T-cell (primary cell): Measurements from ENCODE around the gene NIT2. TPM values are rescaled to one million over a fixed set of nuclear protein-coding genes. Genes with fewer than 3 reads are reported as not detected.

Experiments
- ATAC-seq, 4 experiments: fragments of 200-7000 bp in 3 of 4; fragments of 150-1000 bp in 1 of 4; cut with Tn5 transposase; replicated peaks in 1 of 4; 1 replicate in 3 of 4; 2 replicates in 1 of 4; pipeline ENCODE4 v1.10.0; 2021; ENCODE audit warnings: moderate library complexity in 3 of 4, mild to moderate bottlenecking in 2 of 4, moderate number of reproducible peaks in 1 of 4
- CTCF ChIA-PET, 2 donors: fragments of 300-600 bp; sonication (Branson Sonifier 250); formaldehyde crosslinking; loops; one replicate each; lab custom pipeline; 2022; ENCODE audit warnings: antibody characterized with exemption in 2 of 2; lab: Charles Lee
- POLR2A ChIA-PET, 2 donors: fragments of 300-600 bp; sonication (Branson Sonifier 250); formaldehyde crosslinking; loops; one replicate each; lab custom pipeline; 2022; ENCODE audit warnings: antibody characterized with exemption in 2 of 2; lab: Charles Lee
- DNase-seq, 35 experiments: peaks; one replicate each; pipeline versions ENCODE4 v3.0.0 to v3.0.0-alpha.2; 2013 to 2023
- H3K27ac ChIP-seq: one replicate; pipeline ENCODE4 v1.5.1; 2013; ENCODE audit warnings: low read length
- H3K27me3 ChIP-seq, 2 experiments: replicated peaks in 1 of 2; 1 replicate in 1 of 2; 2 replicates in 1 of 2; pipeline versions ENCODE4 v1.6.1 to v1.7.0; 2013; ENCODE audit warnings: low read length in 1 of 2, mixed read lengths in 1 of 2; ENCODE audit not compliant: control insufficient read depth in 2 of 2, insufficient read depth in 2 of 2; ENCODE audit errors: extremely low read depth in 1 of 2
- H3K36me3 ChIP-seq, 2 donors: 1 replicate in 1 of 2; 2 replicates in 1 of 2; pipeline versions ENCODE4 v1.6.1 to v1.7.0; 2013; ENCODE audit warnings: low read length in 1 of 2; ENCODE audit not compliant: control insufficient read depth in 2 of 2, insufficient read depth in 1 of 2; ENCODE audit errors: extremely low read depth in 1 of 2
- H3K4me1 ChIP-seq, 2 experiments: 1 replicate in 1 of 2; 2 replicates in 1 of 2; pipeline versions ENCODE4 v1.6.1 to v1.7.0; 2013; ENCODE audit warnings: low read length in 2 of 2, mixed read lengths in 1 of 2; ENCODE audit not compliant: insufficient read depth in 2 of 2, control insufficient read depth in 1 of 2; ENCODE audit errors: extremely low read depth in 1 of 2
- H3K4me3 ChIP-seq, 2 donors: 1 replicate in 1 of 2; 2 replicates in 1 of 2; pipeline versions ENCODE4 v1.5.1 to v1.7.0; 2013; ENCODE audit warnings: mild to moderate bottlenecking in 2 of 2, low read length in 1 of 2, moderate library complexity in 1 of 2; ENCODE audit not compliant: control insufficient read depth in 1 of 2; ENCODE audit errors: extremely low read depth in 1 of 2
- H3K9me3 ChIP-seq: 2 replicates; pipeline ENCODE4 v1.7.0; 2013
- H3K27ac Mint-ChIP-seq, 2 donors: one replicate each; pipeline ENCODE4 v1.8.0; 2020 to 2021; ENCODE audit warnings: mild to moderate bottlenecking in 2 of 2, mixed read lengths in 2 of 2
- H3K27me3 Mint-ChIP-seq, 2 donors: one replicate each; pipeline ENCODE4 v1.8.0; 2021 to 2022; ENCODE audit warnings: mixed read lengths in 2 of 2
- H3K36me3 Mint-ChIP-seq: one replicate; pipeline ENCODE4 v1.8.0; 2021; ENCODE audit warnings: mixed read lengths
- H3K4me1 Mint-ChIP-seq, 3 donors: one replicate each; pipeline ENCODE4 v1.8.0; 2020 to 2022; ENCODE audit warnings: mixed read lengths in 3 of 3, mild to moderate bottlenecking in 1 of 3
- H3K4me3 Mint-ChIP-seq, 3 donors: one replicate each; pipeline ENCODE4 v1.8.0; 2020 to 2022; ENCODE audit warnings: mild to moderate bottlenecking in 3 of 3, mixed read lengths in 3 of 3, moderate library complexity in 3 of 3
- H3K9me3 Mint-ChIP-seq, 3 donors: one replicate each; pipeline ENCODE4 v1.8.0; 2020 to 2022; ENCODE audit warnings: mixed read lengths in 3 of 3
- WGBS: methylation state at CpG from one replicate; pipeline ENCODE4 v1.1.5; 2013; ENCODE audit warnings: missing lambda C conversion rate; ENCODE audit not compliant: insufficient coverage; 5-methylcytosine and 5-hydroxymethylcytosine counted together
- total RNA-seq, 35 experiments: library from RNA in 6 of 35; stranded (reverse) in 6 of 35; fragments of 120-200 nt in 1 of 35; gene quantifications; one replicate each; pipeline versions ENCODE4 v1.2.1 to v1.2.4 and lab custom pipeline; 2013 to 2026

The NIT2 gene
- total RNA-seq, 5 donors from 2014 or later (not counting 1 experiment from before 2014, with no cell fraction given) = 23.2 to 42.1 (median 30.9) TPM

DNA sequence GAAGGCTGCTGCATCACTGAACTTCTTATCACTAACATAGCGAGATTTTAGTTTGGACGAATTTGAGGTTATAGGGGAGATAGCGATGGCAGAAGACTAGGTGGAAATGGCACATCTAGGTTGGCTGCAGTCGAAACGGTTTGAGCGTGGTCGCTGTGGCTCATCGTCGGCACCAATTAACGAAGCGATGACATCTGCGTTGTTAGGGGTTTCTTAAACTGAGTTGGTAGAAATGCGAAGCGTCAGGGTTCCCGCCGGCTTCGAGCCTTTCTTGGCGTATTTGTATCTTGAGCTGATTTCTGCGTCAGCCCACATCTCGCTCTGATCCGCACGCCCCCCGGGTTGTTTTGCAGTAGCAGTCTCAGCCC, 67.1 kb downstream of the NIT2 start:
- H3K27me3 Mint-ChIP-seq = no peaks in the 10 kb centered on the region
- POLR2A ChIA-PET = interaction anchor here (0.6 to 2.0 kb wide), 12 partner anchors 10 to 1796 kb away, joined by 3 to 4 read pairs (median 4); partner anchors contain the start of genes NIT2 (in 1 of the 2) and TBC1D23 (in 1 of the 2)
- peaks cover 65 to 78% (median 67%) of the 10 kb centered on the region in 3 donors for H3K4me1 Mint-ChIP-seq
- Histone ChIP-seq H3K27me3 (no peaks in the 10 kb centered on the region), H3K36me3 (no peaks in the 10 kb centered on the region), H3K9me3 (no peaks in the 10 kb centered on the region), H3K27ac (peak overlapping the region; percentile 87), H3K4me1 (peaks cover 19 to 28% of the 10 kb centered on the region in 2 experiments), H3K4me3 (peak overlapping the region; percentile 77 to 99)
- no peaks in the 10 kb centered on the region for H3K9me3 Mint-ChIP-seq
- peak; percentile 17 to 39 (median 26) for ATAC-seq
- DNase-seq = peak in 32 of 35 experiments; percentile 34 to 75 (median 56)
- 3% methylated on average over 22 of the region's 23 CpGs for WGBS
- H3K27ac Mint-ChIP-seq = peak overlapping the region; percentile 93 to 96
- CTCF ChIA-PET = interaction anchor here in 1 of 2 donors (0.5 to 1.4 kb wide), 7 partner anchors 9 to 570 kb away, joined by 3 to 6 read pairs (median 4); partner anchors contain the start of gene TBC1D23
- H3K36me3 Mint-ChIP-seq = no peaks in the 10 kb centered on the region
- H3K4me3 Mint-ChIP-seq = peak overlapping the region; percentile 93 to 98 (median 94)

DNA sequence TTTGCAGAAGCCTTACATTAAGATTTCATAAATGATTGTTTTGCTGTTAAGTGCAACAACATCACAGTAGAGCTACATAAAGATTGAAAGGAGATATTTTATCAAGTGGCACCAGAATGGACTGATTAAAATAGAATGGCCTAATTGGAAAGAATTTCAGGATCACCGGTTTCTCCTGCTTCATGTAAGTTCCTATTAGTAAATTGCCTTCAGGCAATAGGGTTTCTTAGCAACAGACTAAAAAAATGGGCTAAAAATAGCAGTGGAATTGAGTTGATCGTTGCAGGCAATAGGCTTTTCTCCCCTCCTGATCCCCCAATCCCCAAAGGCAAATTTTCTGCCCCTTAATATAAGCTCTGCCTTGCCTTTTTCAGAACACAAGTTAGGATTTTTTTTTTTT, 67.7 kb downstream of the NIT2 start:
- ChIA-PET POLR2A (interaction anchor here (0.6 to 2.0 kb wide), 5 partner anchors 11 to 1797 kb away, joined by 3 to 6 read pairs (median 4); partner anchors contain the start of genes NIT2 (in 1 of the 2) and TFG (in 1 of the 2)), CTCF (interaction anchor here (0.7 to 1.4 kb wide), 5 partner anchors 10 to 368 kb away, joined by 3 to 6 read pairs (median 4); no protein-coding TSS in a partner anchor)
- Mint-ChIP-seq H3K36me3 (peaks cover 5% of the 10 kb centered on the region), H3K4me1 (peaks cover 59 to 72% (median 61%) of the 10 kb centered on the region in 3 donors), H3K27ac (peak overlapping the region; percentile 93 to 96), H3K4me3 (peak overlapping the region; percentile 93 to 98 (median 94)), H3K27me3 (no peaks in the 10 kb centered on the region), H3K9me3 (peaks cover under 1 to 2% (median 2%) of the 10 kb centered on the region in 3 donors)
- Histone ChIP-seq H3K27ac (peak overlapping the region; percentile 87), H3K27me3 (no peaks in the 10 kb centered on the region), H3K4me3 (peak overlapping the region; percentile 77 to 99), H3K36me3 (no peaks in the 10 kb centered on the region), H3K9me3 (no peaks in the 10 kb centered on the region), H3K4me1 (peaks cover 19 to 28% of the 10 kb centered on the region in 2 experiments)
- WGBS = 17% methylated on average over 1 of the region's 2 CpGs
- DNase-seq = peak in 1 of 35 experiments; percentile 8
- no peak for ATAC-seq

DNA sequence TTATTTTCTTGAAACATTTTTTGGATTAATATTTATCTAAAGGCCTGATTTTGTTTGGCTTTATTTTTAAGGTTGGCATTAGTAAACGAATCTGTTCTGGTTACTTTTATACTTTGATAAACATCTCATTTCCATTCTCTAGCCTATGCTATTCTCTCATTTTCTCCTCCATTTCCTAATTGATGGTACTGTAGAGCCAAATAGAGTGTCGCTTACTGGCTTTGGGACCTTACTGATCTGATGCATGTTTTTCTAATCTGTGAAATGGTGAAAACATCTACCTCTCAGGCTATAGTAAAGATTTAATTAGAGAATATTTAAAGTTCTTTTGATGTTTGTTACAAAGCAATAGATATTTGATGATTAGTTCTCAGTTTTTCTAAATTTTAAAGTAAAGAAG, 68.3 kb downstream of the NIT2 start:
- Histone ChIP-seq H3K36me3 (no peaks in the 10 kb centered on the region), H3K27me3 (no peaks in the 10 kb centered on the region), H3K4me3 (no peak overlapping the region), H3K4me1 (peaks cover 19 to 28% of the 10 kb centered on the region in 2 experiments), H3K9me3 (no peaks in the 10 kb centered on the region), H3K27ac (no peak overlapping the region)
- Mint-ChIP-seq H3K36me3 (peaks cover 12% of the 10 kb centered on the region), H3K4me1 (peaks cover 55 to 65% (median 56%) of the 10 kb centered on the region in 3 donors), H3K27me3 (no peaks in the 10 kb centered on the region), H3K9me3 (peaks cover 6 to 8% (median 7%) of the 10 kb centered on the region in 3 donors), H3K4me3 (peak overlapping the region; percentile 59 to 98 (median 93)), H3K27ac (peak overlapping the region; percentile 57 to 96)
- DNase-seq = no peak
- no CpG with 5 or more reads among the region's 2 CpGs for WGBS
- ChIA-PET CTCF (interaction anchor here in 1 of 2 donors (0.6 kb wide), 1 partner anchor 7 kb away, joined by 3 read pairs; no protein-coding TSS in a partner anchor), POLR2A (interaction anchor here in 1 of 2 donors (2.0 kb wide), 1 partner anchor 11 kb away, joined by 4 read pairs; no protein-coding TSS in a partner anchor)
- no peak for ATAC-seq

DNA sequence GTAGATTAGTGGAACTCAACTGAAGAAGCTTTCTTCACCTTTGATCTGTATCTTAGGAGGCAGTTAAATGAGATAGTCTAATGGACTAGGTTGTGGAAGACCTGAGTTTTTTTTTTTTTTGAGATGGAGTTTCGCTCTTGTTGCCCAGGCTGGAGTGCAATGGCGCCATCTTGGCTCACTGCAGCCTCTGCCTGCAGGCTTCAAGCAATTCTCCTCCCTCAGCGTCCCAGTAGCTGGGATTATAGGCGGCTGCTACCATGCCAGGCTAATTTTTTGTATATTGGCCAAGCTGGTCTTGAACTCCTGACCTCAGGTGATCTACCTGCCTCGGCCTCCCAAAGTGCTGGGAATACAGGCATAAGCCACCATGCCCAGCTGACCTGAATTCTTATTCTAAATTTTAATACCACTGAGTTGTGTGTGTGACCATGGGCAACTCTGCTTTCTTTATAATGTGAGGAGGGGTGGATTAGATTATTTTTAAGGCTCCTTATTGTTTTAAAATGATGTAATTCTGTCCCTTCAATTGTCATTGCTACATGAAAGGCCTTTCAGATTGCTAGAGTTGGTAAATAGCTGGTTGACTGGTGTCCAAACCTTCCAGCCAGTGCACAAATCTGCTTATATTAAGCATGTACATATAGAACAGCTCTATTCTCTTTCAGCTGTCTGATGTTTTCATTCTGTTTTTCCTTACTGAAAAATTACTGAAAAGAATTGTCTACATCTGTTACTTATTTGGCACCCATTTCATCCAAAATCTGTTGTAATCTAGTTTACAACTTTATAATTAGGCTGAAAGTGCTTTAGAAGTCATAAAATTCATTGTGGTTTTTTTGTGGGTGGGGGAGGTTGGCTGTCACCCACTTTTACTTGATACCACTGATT, 69.0 kb downstream of the NIT2 start:
- H3K4me1 ChIP-seq = peaks cover 19 to 28% of the 10 kb centered on the region in 2 experiments
- WGBS = 90% methylated on average over 2 of the region's 5 CpGs
- peaks cover 14% of the 10 kb centered on the region for H3K36me3 Mint-ChIP-seq
- peaks cover 6 to 10% (median 9%) of the 10 kb centered on the region in 3 donors for H3K9me3 Mint-ChIP-seq
- H3K27me3 ChIP-seq = no peaks in the 10 kb centered on the region
- no peaks in the 10 kb centered on the region for H3K9me3 ChIP-seq
- peak overlapping the region in 2 of 3 donors; percentile 93 to 98 for H3K4me3 Mint-ChIP-seq
- H3K4me3 ChIP-seq = no peak overlapping the region
- DNase-seq (no peak), ATAC-seq (no peak)
- CTCF ChIA-PET = interaction anchor here in 1 of 2 donors (0.6 kb wide), 2 partner anchors 8 to 1826 kb away, joined by 3 read pairs; no protein-coding TSS in a partner anchor
- peaks cover 49 to 62% (median 52%) of the 10 kb centered on the region in 3 donors for H3K4me1 Mint-ChIP-seq
- H3K27ac ChIP-seq = no peak overlapping the region
- POLR2A ChIA-PET = interaction anchor here (0.6 to 0.8 kb wide), 3 partner anchors 20 to 622 kb away, joined by 3 to 6 read pairs (median 4); no protein-coding TSS in a partner anchor
- no peaks in the 10 kb centered on the region for H3K27me3 Mint-ChIP-seq
- H3K27ac Mint-ChIP-seq = peak overlapping the region in 1 of 2 donors; percentile 96
- no peaks in the 10 kb centered on the region for H3K36me3 ChIP-seq

DNA sequence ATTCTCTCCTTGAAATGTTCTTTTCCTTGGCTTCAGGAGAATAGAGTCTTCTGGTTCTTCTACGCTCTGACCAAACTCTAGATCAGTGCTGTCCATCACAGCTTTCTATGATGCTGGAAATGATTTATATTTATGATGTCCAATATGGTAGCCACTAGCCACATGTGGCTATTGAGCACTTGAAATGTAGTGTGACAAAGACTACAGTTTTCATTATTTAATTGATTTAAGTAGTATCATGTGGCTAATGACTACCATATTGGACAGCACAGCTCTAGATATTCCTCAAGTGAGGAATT, 69.6 kb downstream of the NIT2 start:
- Histone ChIP-seq H3K27ac (no peak overlapping the region), H3K36me3 (no peaks in the 10 kb centered on the region), H3K27me3 (no peaks in the 10 kb centered on the region), H3K4me3 (no peak overlapping the region), H3K4me1 (peaks cover 19 to 22% of the 10 kb centered on the region in 2 experiments), H3K9me3 (no peaks in the 10 kb centered on the region)
- peaks cover 14% of the 10 kb centered on the region for H3K36me3 Mint-ChIP-seq
- no peak for DNase-seq
- H3K27me3 Mint-ChIP-seq = no peaks in the 10 kb centered on the region
- ChIA-PET POLR2A (interaction anchor here (0.6 to 0.8 kb wide), 2 partner anchors 99 to 621 kb away, joined by 3 to 4 read pairs; no protein-coding TSS in a partner anchor), CTCF (interaction anchor here in 1 of 2 donors (0.6 kb wide), 1 partner anchor 1825 kb away, joined by 3 read pairs; no protein-coding TSS in a partner anchor)
- no peak overlapping the region for H3K4me3 Mint-ChIP-seq
- peaks cover 6 to 10% (median 9%) of the 10 kb centered on the region in 3 donors for H3K9me3 Mint-ChIP-seq
- H3K27ac Mint-ChIP-seq = no peak overlapping the region
- WGBS = no CpG with 5 or more reads among the region's 1 CpG
- H3K4me1 Mint-ChIP-seq = peaks cover 44 to 56% (median 46%) of the 10 kb centered on the region in 3 donors
- no peak for ATAC-seq

DNA sequence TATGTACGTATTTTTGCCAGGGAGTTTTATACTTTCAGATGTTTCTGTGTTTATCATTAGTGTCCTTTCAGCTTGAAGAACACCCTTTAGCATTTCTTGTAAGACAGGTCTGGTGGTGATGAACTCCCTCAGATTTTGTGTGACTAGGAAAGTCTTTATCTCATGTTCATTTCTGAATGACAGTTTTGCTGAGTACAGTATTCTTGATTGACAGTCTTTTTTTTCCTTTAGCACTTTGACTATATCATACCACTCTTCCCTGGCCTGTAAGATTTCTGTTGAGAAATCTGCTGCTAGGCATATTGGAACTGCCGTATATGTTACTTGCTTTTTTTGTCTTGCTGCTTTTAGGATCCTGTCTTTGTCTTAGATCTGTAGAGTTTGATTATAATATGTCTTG, 72.6 kb downstream of the NIT2 start:
- Histone ChIP-seq H3K36me3 (no peaks in the 10 kb centered on the region), H3K27ac (no peak overlapping the region), H3K9me3 (no peaks in the 10 kb centered on the region), H3K27me3 (no peaks in the 10 kb centered on the region), H3K4me1 (peaks cover 9% of the 10 kb centered on the region in 2 experiments), H3K4me3 (no peak overlapping the region)
- POLR2A ChIA-PET = no interaction called here
- CTCF ChIA-PET = interaction anchor here in 1 of 2 donors (0.6 kb wide), 1 partner anchor 56 kb away, joined by 3 read pairs; no protein-coding TSS in a partner anchor
- ATAC-seq (no peak), DNase-seq (no peak)
- no peaks in the 10 kb centered on the region for H3K27me3 Mint-ChIP-seq
- WGBS = no CpG with 5 or more reads among the region's 2 CpGs
- H3K36me3 Mint-ChIP-seq = peaks cover 32% of the 10 kb centered on the region
- H3K4me1 Mint-ChIP-seq = peaks cover 26 to 37% (median 27%) of the 10 kb centered on the region in 3 donors
- H3K9me3 Mint-ChIP-seq = peaks cover 9 to 22% (median 9%) of the 10 kb centered on the region in 3 donors
- H3K4me3 Mint-ChIP-seq = no peak overlapping the region
- no peak overlapping the region for H3K27ac Mint-ChIP-seq
